WTC11 (cell line): ENCODE measurements around the gene ADCY6. TPM values are rescaled to one million over a fixed set of nuclear protein-coding genes. Genes with fewer than 3 reads are reported as not detected.

Experiments
- ATAC-seq: fragments of 200-7000 bp; cut with Tn5 transposase; 2 replicates; pipeline ENCODE4 v1.10.0; 2021; ENCODE audit warnings: mild to moderate bottlenecking, moderate library complexity
- CTCF ChIA-PET: fragments of 300-600 bp; sonication (Branson Sonifier 250); formaldehyde crosslinking; loops from one replicate; lab custom pipeline; 2021; ENCODE audit warnings: antibody characterized with exemption; lab: Charles Lee
- POLR2A ChIA-PET: fragments of 350-600 bp; sonication (Branson Sonifier 250); formaldehyde crosslinking; loops from one replicate; lab custom pipeline; 2021; ENCODE audit warnings: antibody characterized with exemption; lab: Charles Lee
- DNase-seq: peaks from one replicate; pipeline ENCODE4 v3.0.0; 2021; ENCODE audit warnings: low spot score
- H3K27ac Mint-ChIP-seq: 2 replicates; pipeline ENCODE4 v1.8.0; 2021; ENCODE audit warnings: mixed read lengths
- H3K27me3 Mint-ChIP-seq: 2 replicates; pipeline ENCODE4 v1.8.0; 2021; ENCODE audit warnings: low read depth, mild to moderate bottlenecking, moderate library complexity, mixed read lengths
- H3K36me3 Mint-ChIP-seq: 2 replicates; pipeline ENCODE4 v1.8.0; 2021; ENCODE audit warnings: mixed read lengths
- H3K4me1 Mint-ChIP-seq: 2 replicates; pipeline ENCODE4 v1.8.0; 2022; ENCODE audit warnings: mixed read lengths
- H3K4me3 Mint-ChIP-seq: 2 replicates; pipeline ENCODE4 v1.8.0; 2021; ENCODE audit warnings: mild to moderate bottlenecking, moderate library complexity, mixed read lengths
- H3K9me3 Mint-ChIP-seq: 2 replicates; pipeline ENCODE4 v1.8.0; 2021; ENCODE audit warnings: mixed read lengths
- ATF2 ChIP-seq: sonication (generic); formaldehyde crosslinking; IDR thresholded peaks from 2 replicates; pipeline ENCODE4 v1.8.1; 2022; ENCODE audit warnings: low read depth, missing genetic modification reagents, borderline replicate concordance
- E2F4 ChIP-seq: sonication (generic); formaldehyde crosslinking; IDR thresholded peaks from 2 replicates; pipeline ENCODE4 v1.8.1; 2022; ENCODE audit warnings: low read depth, mild to moderate bottlenecking, moderate library complexity, missing genetic modification reagents, borderline replicate concordance
- ETV6 ChIP-seq: sonication (generic); formaldehyde crosslinking; IDR thresholded peaks from 2 replicates; pipeline ENCODE4 v1.8.1; 2022; ENCODE audit warnings: mild to moderate bottlenecking, missing genetic modification reagents
- FOXJ3 ChIP-seq: sonication (generic); formaldehyde crosslinking; IDR thresholded peaks from 2 replicates; pipeline ENCODE4 v1.9.0; 2021; ENCODE audit warnings: missing genetic modification reagents, mild to moderate bottlenecking, borderline replicate concordance
- FOXP4 ChIP-seq: sonication (generic); formaldehyde crosslinking; IDR thresholded peaks from 2 replicates; pipeline ENCODE4 v1.8.0; 2022; ENCODE audit warnings: mild to moderate bottlenecking, missing genetic modification reagents
- GABPB1 ChIP-seq: sonication (generic); formaldehyde crosslinking; IDR thresholded peaks from 2 replicates; pipeline ENCODE4 v1.8.1; 2023; ENCODE audit warnings: mild to moderate bottlenecking, missing genetic modification reagents
- GTF2I ChIP-seq: fragments of 250-450 bp; sonication (Bioruptor Pico); conservative IDR thresholded peaks from 2 replicates; pipeline ENCODE4 v1.4.0; 2021; ENCODE audit warnings: mild to moderate bottlenecking
- HMGXB4 ChIP-seq: sonication (generic); formaldehyde crosslinking; IDR thresholded peaks from 2 replicates; pipeline ENCODE4 v1.8.1; 2023; ENCODE audit warnings: mild to moderate bottlenecking, moderate library complexity, missing genetic modification reagents
- IRF1 ChIP-seq: sonication (generic); formaldehyde crosslinking; IDR thresholded peaks from 2 replicates; pipeline ENCODE4 v1.8.0; 2023; ENCODE audit warnings: missing genetic modification reagents
- NFYB ChIP-seq: sonication (generic); formaldehyde crosslinking; conservative IDR thresholded peaks from 2 replicates; pipeline ENCODE4 v1.8.0; 2022; ENCODE audit warnings: low read depth, missing genetic modification reagents
- NR2C2 ChIP-seq: sonication (generic); formaldehyde crosslinking; IDR thresholded peaks from 2 replicates; pipeline ENCODE4 v1.8.0; 2022; ENCODE audit warnings: mild to moderate bottlenecking, missing genetic modification reagents
- OVOL2 ChIP-seq: fragments of 250-450 bp; sonication (Bioruptor Pico); IDR thresholded peaks from 2 replicates; pipeline ENCODE4 v1.9.0; 2021; ENCODE audit warnings: mild to moderate bottlenecking, borderline replicate concordance
- RORB ChIP-seq: fragments of 250-450 bp; sonication (Bioruptor Pico); IDR thresholded peaks from 2 replicates; pipeline ENCODE4 v1.9.0; 2021; ENCODE audit warnings: mild to moderate bottlenecking
- SP1 ChIP-seq: sonication (generic); formaldehyde crosslinking; conservative IDR thresholded peaks from 2 replicates; pipeline ENCODE4 v1.8.1; 2022; ENCODE audit warnings: missing genetic modification reagents
- TEAD1 ChIP-seq: sonication (generic); formaldehyde crosslinking; IDR thresholded peaks from 2 replicates; pipeline ENCODE4 v1.8.0; 2022; ENCODE audit warnings: mild to moderate bottlenecking, missing genetic modification reagents
- USF1 ChIP-seq: sonication (generic); formaldehyde crosslinking; IDR thresholded peaks from 2 replicates; pipeline ENCODE4 v1.8.0; 2022; ENCODE audit warnings: mild to moderate bottlenecking, missing genetic modification reagents
- ZMAT4 ChIP-seq: fragments of 250-450 bp; sonication (Bioruptor Pico); IDR thresholded peaks from 2 replicates; pipeline ENCODE4 v1.9.0; 2021; ENCODE audit warnings: mild to moderate bottlenecking
- ZNF121 ChIP-seq: sonication (generic); formaldehyde crosslinking; IDR thresholded peaks from 2 replicates; pipeline ENCODE4 v1.8.0; 2023; ENCODE audit warnings: missing genetic modification reagents
- ZNF396 ChIP-seq: fragments of 250-450 bp; sonication (Bioruptor Pico); IDR thresholded peaks from 2 replicates; pipeline ENCODE4 v1.8.0; 2021; ENCODE audit warnings: mild to moderate bottlenecking, moderate library complexity, borderline replicate concordance
- ZNF532 ChIP-seq: fragments of 250-450 bp; sonication (Bioruptor Pico); IDR thresholded peaks from 2 replicates; pipeline ENCODE4 v1.9.0; 2021; ENCODE audit warnings: mild to moderate bottlenecking, borderline replicate concordance
- total RNA-seq: library from RNA; stranded (reverse); gene quantifications from 3 replicates; pipeline ENCODE4 v1.2.3, GENCODE V29; 2021

Gene ADCY6
- total RNA-seq, 1 experiment from 2014 or later = 12.8 TPM

GRCh38 chr12:48826209-48826855 is 37.4 kb upstream of the ADCY6 start:
- TF ChIP-seq GTF2I (CRISPR knock-in tag) (no peak), USF1 (CRISPR knock-in tag) (no peak), NR2C2 (CRISPR knock-in tag) (no peak), ETV6 (CRISPR knock-in tag) (no peak), FOXJ3 (CRISPR knock-in tag) (no peak), IRF1 (no peak), ZMAT4 (CRISPR knock-in tag) (no peak), ZNF532 (CRISPR knock-in tag) (no peak), GABPB1 (no peak), RORB (CRISPR knock-in tag) (no peak), FOXP4 (CRISPR knock-in tag) (no peak), SP1 (CRISPR knock-in tag) (no peak), HMGXB4 (CRISPR knock-in tag) (no peak), OVOL2 (CRISPR knock-in tag) (no peak), TEAD1 (CRISPR knock-in tag) (no peak), NFYB (CRISPR knock-in tag) (no peak), E2F4 (CRISPR knock-in tag) (no peak), ZNF121 (CRISPR knock-in tag) (no peak), ATF2 (CRISPR knock-in tag) (no peak), ZNF396 (CRISPR knock-in tag) (no peak)
- Mint-ChIP-seq H3K4me3 (no peak overlapping the region), H3K27ac (peak overlapping the region; percentile 51; the same call in 1 of the 2 replicates), H3K27me3 (peaks cover 4% of the 10 kb centered on the region; the same call in 1 of the 2 replicates), H3K9me3 (no peaks in the 10 kb centered on the region), H3K36me3 (peaks cover 24% of the 10 kb centered on the region), H3K4me1 (peaks cover 13% of the 10 kb centered on the region)
- POLR2A ChIA-PET = interaction anchor here (1.9 kb wide), 1 partner anchor 26 kb away, joined by 8 read pairs; the partner anchor contains the start of gene DDX23
- CTCF ChIA-PET = interaction anchor here (0.8 to 2.9 kb wide), 7 partner anchors 9 to 162 kb away, joined by 3 to 24 read pairs (median 4); partner anchors contain the start of gene WNT1
- no peak for DNase-seq
- ATAC-seq = no peak
